ENCODE data around the gene EPHB2. TPM values are rescaled to one million over a fixed set of nuclear protein-coding genes. Genes with fewer than 3 reads are reported as not detected.

EPHB2 gene
- total and polyA plus RNA-seq, 3 donors from 2014 or later, result 7.7 to 9.4 (median 8.2) TPM

GRCh38 chr1:22925111-22925510 lies 214.5 kb downstream of the EPHB2 start:
- no peaks in the 10 kb centered on the region for H3K4me1 ChIP-seq
- intact Hi-C loops (cut with DNase I; ENCODE audit: low total_unique reads), result no loop called here
- WGBS, 2 donors, result 78 to 80% methylated on average over 9 of the region's 9 CpGs
- no peaks in the 10 kb centered on the region for H3K27me3 ChIP-seq
- H3K36me3 ChIP-seq (ENCODE audit: low read depth, missing control alignments), result no peaks in the 10 kb centered on the region
- H3K27ac ChIP-seq, result no peak overlapping the region
- TF ChIP-seq POLR2A (IDR thresholded peaks at IDR 0.05) (no peak), CTCF (IDR thresholded peaks at IDR 0.05) (no peak)
- no peak for DNase-seq
- no peaks in the 10 kb centered on the region for H3K9me3 ChIP-seq
- no peak overlapping the region for H3K4me3 ChIP-seq

GRCh38 chr1:22930240-22930912 lies 219.7 kb downstream of the EPHB2 start:
- Histone ChIP-seq H3K4me1 (no peaks in the 10 kb centered on the region), H3K9me3 (no peaks in the 10 kb centered on the region), H3K36me3 (ENCODE audit: low read depth, missing control alignments) (no peaks in the 10 kb centered on the region), H3K4me3 (no peak overlapping the region), H3K27ac (no peak overlapping the region), H3K27me3 (no peaks in the 10 kb centered on the region)
- WGBS, 2 donors, result 57 to 79% methylated on average over 5 to 11 of the region's 11 CpGs
- intact Hi-C loops (cut with DNase I; ENCODE audit: low total_unique reads), result no loop called here
- TF ChIP-seq CTCF (IDR thresholded peaks at IDR 0.05) (peak; percentile 45 to 64 (median 61)), POLR2A (IDR thresholded peaks at IDR 0.05) (no peak)
- DNase-seq, result peak; percentile 45

- Histone ChIP-seq H3K36me3 (ENCODE audit: low read depth, missing control alignments) (no peaks in the 10 kb centered on the region), H3K27me3 (no peaks in the 10 kb centered on the region), H3K27ac (no peak overlapping the region), H3K9me3 (no peaks in the 10 kb centered on the region), H3K4me3 (no peak overlapping the region), H3K4me1 (no peaks in the 10 kb centered on the region)
- WGBS, 2 donors, result 56 to 61% methylated on average over 4 of the region's 4 CpGs
- DNase-seq, result no peak
- intact Hi-C loops (cut with DNase I; ENCODE audit: low total_unique reads), result no loop called here
- no peak for TF ChIP-seq CTCF (IDR thresholded peaks at IDR 0.05)
- TF ChIP-seq POLR2A (IDR thresholded peaks at IDR 0.05), result no peak
Measured at GRCh38 chr1:22932803-22933470, 222.3 kb downstream of the EPHB2 start.

GRCh38 chr1:22935433-22935832 lies 224.8 kb downstream of the EPHB2 start:
- DNase-seq, result no peak
- Histone ChIP-seq H3K36me3 (ENCODE audit: low read depth, missing control alignments) (no peaks in the 10 kb centered on the region), H3K4me1 (no peaks in the 10 kb centered on the region), H3K9me3 (no peaks in the 10 kb centered on the region), H3K27me3 (no peaks in the 10 kb centered on the region), H3K27ac (no peak overlapping the region), H3K4me3 (no peak overlapping the region)
- intact Hi-C loops (cut with DNase I; ENCODE audit: low total_unique reads), result no loop called here
- TF ChIP-seq POLR2A (IDR thresholded peaks at IDR 0.05) (no peak), CTCF (IDR thresholded peaks at IDR 0.05) (no peak)
- 92 to 98% methylated on average over 3 of the region's 3 CpGs for WGBS, 2 donors

Data from testis (tissue), 3 donors.